ENCODE data around the gene MAMDC2. TPM values are rescaled to one million over a fixed set of nuclear protein-coding genes. Genes with fewer than 3 reads are reported as not detected.

MAMDC2 gene
- total RNA-seq, 1 experiment from 2014 or later: 1.2 TPM

DNA sequence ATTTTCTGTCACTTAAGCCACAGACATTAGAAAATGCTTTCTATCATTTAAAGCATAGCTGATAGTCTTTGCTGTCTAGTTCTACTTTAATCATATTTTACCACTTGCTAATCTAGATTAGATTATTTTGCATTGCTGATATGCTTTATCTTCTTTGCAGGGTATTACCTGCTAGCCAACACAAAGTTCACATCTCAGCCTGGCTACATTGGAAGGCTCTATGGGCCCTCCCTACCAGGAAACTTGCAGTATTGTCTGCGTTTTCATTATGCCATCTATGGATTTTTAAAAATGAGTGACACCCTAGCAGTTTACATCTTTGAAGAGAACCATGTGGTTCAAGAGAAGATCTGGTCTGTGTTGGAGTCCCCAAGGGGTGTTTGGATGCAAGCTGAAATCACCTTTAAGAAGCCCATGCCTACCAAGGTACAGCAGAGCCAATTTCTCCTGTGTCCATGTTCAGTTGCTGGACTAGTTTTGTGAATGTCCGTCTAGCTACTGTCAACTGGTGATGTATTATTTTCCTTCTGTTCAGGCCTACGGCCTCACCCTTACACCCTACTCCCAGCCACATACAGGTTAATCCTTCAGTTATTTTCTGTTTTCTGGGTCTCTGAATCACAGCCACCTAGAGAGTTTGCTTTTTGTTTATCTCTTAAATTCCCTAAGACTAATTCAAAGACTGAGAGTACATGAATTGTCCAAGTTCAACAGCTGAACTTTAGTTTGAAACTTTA lies 99.9 kb downstream of the MAMDC2 start:
- CTCF ChIA-PET: no interaction called here
- no TSS peak for BruUV-seq (replicated peaks)

More for the DNA sequence above, 99.9 kb downstream of the MAMDC2 start:
- H2AFZ ChIP-seq (ENCODE audit: low read depth, low read length, poor library complexity, severe bottlenecking): no peak overlapping the region
- no peaks in the 10 kb centered on the region for H3K9me3 ChIP-seq (ENCODE audit: control insufficient read depth in 1 of 2, insufficient read depth in 1 of 2, low read depth in 1 of 2, low read length in 2 of 2)
- no peaks in the 10 kb centered on the region for H3K27me3 ChIP-seq (ENCODE audit: insufficient read depth, low read length)
- no peak overlapping the region for H3K9ac ChIP-seq (ENCODE audit: low read length)
- intact Hi-C loops (cut with micrococcal nuclease): no loop called here
- no peak overlapping the region for H3K27ac ChIP-seq (ENCODE audit: low read depth, low read length)
- no peak overlapping the region for H3K4me3 ChIP-seq (replicated peaks in 1 of 2; ENCODE audit: low read depth in 1 of 2, low read length in 2 of 2)
- H3K36me3 ChIP-seq (ENCODE audit: control insufficient read depth in 1 of 2, insufficient read depth in 2 of 2, low read length in 2 of 2): no peaks in the 10 kb centered on the region
- TF ChIP-seq SIN3A (IDR thresholded peaks at IDR 0.05; ENCODE audit: low read depth): no peak
- no peak for TF ChIP-seq FOSL1 (IDR thresholded peaks at IDR 0.05; ENCODE audit: low read depth)
- TF ChIP-seq, protein P1, sequence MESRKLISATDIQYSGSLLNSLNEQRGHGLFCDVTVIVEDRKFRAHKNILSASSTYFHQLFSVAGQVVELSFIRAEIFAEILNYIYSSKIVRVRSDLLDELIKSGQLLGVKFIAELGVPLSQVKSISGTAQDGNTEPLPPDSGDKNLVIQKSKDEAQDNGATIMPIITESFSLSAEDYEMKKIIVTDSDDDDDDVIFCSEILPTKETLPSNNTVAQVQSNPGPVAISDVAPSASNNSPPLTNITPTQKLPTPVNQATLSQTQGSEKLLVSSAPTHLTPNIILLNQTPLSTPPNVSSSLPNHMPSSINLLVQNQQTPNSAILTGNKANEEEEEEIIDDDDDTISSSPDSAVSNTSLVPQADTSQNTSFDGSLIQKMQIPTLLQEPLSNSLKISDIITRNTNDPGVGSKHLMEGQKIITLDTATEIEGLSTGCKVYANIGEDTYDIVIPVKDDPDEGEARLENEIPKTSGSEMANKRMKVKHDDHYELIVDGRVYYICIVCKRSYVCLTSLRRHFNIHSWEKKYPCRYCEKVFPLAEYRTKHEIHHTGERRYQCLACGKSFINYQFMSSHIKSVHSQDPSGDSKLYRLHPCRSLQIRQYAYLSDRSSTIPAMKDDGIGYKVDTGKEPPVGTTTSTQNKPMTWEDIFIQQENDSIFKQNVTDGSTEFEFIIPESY (IDR thresholded peaks at IDR 0.05; ENCODE audit: extremely low read depth, insufficient replicate concordance, low read length): no peak
- no peak for TF ChIP-seq POLR2AphosphoS5 (IDR thresholded peaks at IDR 0.05; ENCODE audit: low read depth, low read length)
- no peak for TF ChIP-seq EGR1 (IDR thresholded peaks at IDR 0.05; ENCODE audit: low read depth)
- TF ChIP-seq ZFX (IDR thresholded peaks at IDR 0.05): no peak
- TF ChIP-seq YY1 (IDR thresholded peaks at IDR 0.05; ENCODE audit: extremely low read depth, insufficient replicate concordance, low read depth, low read length): no peak
- no peak for TF ChIP-seq CBX3 (IDR thresholded peaks at IDR 0.05; ENCODE audit: low read depth)
- TF ChIP-seq ZNF274 (IDR thresholded peaks at IDR 0.05; ENCODE audit: low read depth, low read length): no peak
- no peak for TF ChIP-seq EZH2 (IDR thresholded peaks at IDR 0.05)
- no peak for TF ChIP-seq TCF7L2 (IDR thresholded peaks at IDR 0.05; ENCODE audit: borderline replicate concordance, extremely low read depth, insufficient read depth, insufficient read length)
- no peak for TF ChIP-seq ELF1 (IDR thresholded peaks at IDR 0.05; ENCODE audit: borderline replicate concordance, low read depth)
- no peak for TF ChIP-seq SRF (IDR thresholded peaks at IDR 0.05; ENCODE audit: low read depth)
- TF ChIP-seq CEBPB (IDR thresholded peaks at IDR 0.05; ENCODE audit: low read depth): no peak
- no peak for TF ChIP-seq SP1 (IDR thresholded peaks at IDR 0.05; ENCODE audit: low read depth)
- TF ChIP-seq, protein P2, sequence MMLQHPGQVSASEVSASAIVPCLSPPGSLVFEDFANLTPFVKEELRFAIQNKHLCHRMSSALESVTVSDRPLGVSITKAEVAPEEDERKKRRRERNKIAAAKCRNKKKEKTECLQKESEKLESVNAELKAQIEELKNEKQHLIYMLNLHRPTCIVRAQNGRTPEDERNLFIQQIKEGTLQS (IDR thresholded peaks at IDR 0.05): no peak
- no peak for TF ChIP-seq RAD21 (IDR thresholded peaks at IDR 0.05; ENCODE audit: low read depth)
- no peak for TF ChIP-seq POLR2A (IDR thresholded peaks at IDR 0.05; ENCODE audit: borderline replicate concordance, extremely low read depth, insufficient read depth, insufficient read length)
- TF ChIP-seq, protein P3, sequence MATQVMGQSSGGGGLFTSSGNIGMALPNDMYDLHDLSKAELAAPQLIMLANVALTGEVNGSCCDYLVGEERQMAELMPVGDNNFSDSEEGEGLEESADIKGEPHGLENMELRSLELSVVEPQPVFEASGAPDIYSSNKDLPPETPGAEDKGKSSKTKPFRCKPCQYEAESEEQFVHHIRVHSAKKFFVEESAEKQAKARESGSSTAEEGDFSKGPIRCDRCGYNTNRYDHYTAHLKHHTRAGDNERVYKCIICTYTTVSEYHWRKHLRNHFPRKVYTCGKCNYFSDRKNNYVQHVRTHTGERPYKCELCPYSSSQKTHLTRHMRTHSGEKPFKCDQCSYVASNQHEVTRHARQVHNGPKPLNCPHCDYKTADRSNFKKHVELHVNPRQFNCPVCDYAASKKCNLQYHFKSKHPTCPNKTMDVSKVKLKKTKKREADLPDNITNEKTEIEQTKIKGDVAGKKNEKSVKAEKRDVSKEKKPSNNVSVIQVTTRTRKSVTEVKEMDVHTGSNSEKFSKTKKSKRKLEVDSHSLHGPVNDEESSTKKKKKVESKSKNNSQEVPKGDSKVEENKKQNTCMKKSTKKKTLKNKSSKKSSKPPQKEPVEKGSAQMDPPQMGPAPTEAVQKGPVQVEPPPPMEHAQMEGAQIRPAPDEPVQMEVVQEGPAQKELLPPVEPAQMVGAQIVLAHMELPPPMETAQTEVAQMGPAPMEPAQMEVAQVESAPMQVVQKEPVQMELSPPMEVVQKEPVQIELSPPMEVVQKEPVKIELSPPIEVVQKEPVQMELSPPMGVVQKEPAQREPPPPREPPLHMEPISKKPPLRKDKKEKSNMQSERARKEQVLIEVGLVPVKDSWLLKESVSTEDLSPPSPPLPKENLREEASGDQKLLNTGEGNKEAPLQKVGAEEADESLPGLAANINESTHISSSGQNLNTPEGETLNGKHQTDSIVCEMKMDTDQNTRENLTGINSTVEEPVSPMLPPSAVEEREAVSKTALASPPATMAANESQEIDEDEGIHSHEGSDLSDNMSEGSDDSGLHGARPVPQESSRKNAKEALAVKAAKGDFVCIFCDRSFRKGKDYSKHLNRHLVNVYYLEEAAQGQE (IDR thresholded peaks at IDR 0.05; ENCODE audit: low read depth): no peak
- TF ChIP-seq, protein P4, sequence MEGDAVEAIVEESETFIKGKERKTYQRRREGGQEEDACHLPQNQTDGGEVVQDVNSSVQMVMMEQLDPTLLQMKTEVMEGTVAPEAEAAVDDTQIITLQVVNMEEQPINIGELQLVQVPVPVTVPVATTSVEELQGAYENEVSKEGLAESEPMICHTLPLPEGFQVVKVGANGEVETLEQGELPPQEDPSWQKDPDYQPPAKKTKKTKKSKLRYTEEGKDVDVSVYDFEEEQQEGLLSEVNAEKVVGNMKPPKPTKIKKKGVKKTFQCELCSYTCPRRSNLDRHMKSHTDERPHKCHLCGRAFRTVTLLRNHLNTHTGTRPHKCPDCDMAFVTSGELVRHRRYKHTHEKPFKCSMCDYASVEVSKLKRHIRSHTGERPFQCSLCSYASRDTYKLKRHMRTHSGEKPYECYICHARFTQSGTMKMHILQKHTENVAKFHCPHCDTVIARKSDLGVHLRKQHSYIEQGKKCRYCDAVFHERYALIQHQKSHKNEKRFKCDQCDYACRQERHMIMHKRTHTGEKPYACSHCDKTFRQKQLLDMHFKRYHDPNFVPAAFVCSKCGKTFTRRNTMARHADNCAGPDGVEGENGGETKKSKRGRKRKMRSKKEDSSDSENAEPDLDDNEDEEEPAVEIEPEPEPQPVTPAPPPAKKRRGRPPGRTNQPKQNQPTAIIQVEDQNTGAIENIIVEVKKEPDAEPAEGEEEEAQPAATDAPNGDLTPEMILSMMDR (IDR thresholded peaks at IDR 0.05 in 2 of 3, conservative IDR thresholded peaks at IDR 0.05 in 1 of 3; ENCODE audit: borderline replicate concordance in 1 of 3, insufficient read depth in 1 of 3, low read depth in 2 of 3, low read length in 2 of 3): no peak
- H3K4me2 ChIP-seq (ENCODE audit: low read length): no peak overlapping the region
- no peaks in the 10 kb centered on the region for H3K79me2 ChIP-seq (ENCODE audit: insufficient read depth, low read length)
- H3K9me2 ChIP-seq (ENCODE audit: insufficient read depth): no peaks in the 10 kb centered on the region
- no peak for ATAC-seq
- DNase-seq (ENCODE audit: low read depth, low spot score): no peak
- RAD21 ChIA-PET (ENCODE audit: low non-redundant PET in 1 of 2, low total read pairs in 2 of 2, uncharacterized antibody in 2 of 2, unreplicated experiment in 2 of 2): no interaction called here
- no peaks in the 10 kb centered on the region for H4K20me1 ChIP-seq (ENCODE audit: insufficient read depth)
- no peaks in the 10 kb centered on the region for H3K4me1 ChIP-seq (ENCODE audit: control insufficient read depth in 1 of 2, insufficient read depth in 2 of 2, low read length in 2 of 2)
- POLR2A ChIA-PET: no interaction called here

Measured in HCT116 (cell line).